ENCODE results near the gene SORL1. TPM values are rescaled to one million over a fixed set of nuclear protein-coding genes. Genes with fewer than 3 reads are reported as not detected.

SORL1 gene
- total and polyA plus RNA-seq, 2 experiments from 2014 or later = 0.26 to 0.54 TPM

DNA sequence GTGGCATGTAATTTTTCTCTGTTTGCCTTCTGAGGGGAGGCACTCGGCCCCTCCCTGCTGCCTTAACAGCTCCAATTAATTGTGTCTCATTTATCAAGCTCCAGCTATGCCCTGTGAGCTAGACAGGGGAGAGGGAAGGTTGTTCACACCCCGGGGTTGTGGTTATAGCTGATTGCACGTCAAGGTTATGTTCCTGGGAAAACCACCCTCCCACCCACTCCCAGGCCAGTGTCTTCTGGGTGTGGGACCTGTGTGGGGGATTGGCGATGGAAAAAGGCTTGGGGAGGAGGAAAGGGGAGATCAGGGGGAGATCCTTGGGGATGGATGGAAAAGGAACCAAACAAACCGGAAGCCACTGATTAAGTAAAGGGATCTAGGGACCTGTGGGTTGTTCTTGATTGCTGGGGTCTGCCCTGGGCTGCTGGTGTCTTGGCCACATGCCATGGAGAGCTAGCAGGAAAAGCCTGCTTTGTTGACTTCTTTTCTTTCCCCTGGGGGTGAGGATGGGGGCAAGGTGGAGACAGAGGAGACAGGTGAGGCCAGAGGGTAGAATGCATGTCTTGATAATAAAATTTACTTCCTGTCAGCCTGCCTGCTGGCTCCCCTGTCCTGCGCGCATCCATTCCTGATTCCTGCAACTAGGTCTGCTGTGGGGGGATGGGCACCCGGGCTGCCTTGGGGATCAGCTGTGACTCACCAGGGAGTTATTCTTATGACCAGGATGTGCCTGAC is 14.1 kb downstream of the SORL1 start:
- no peak overlapping the region; the same call in 1 of the 2 replicates for H2AFZ ChIP-seq
- H3K4me1 ChIP-seq (ENCODE audit: insufficient read depth) = peaks cover 40% of the 10 kb centered on the region
- peak; percentile 99 for DNase-seq
- H3K9me2 ChIP-seq (ENCODE audit: insufficient read depth) = no peaks in the 10 kb centered on the region
- H3K27ac ChIP-seq = no peak overlapping the region; the same call in 1 of the 2 replicates
- no peaks in the 10 kb centered on the region for H3K9me3 ChIP-seq (ENCODE audit: low read depth)
- in situ Hi-C loops (cut with MboI) = no loop called here
- no peaks in the 10 kb centered on the region for H4K20me1 ChIP-seq (ENCODE audit: insufficient read depth)
- H3K36me3 ChIP-seq (ENCODE audit: low read depth) = no peaks in the 10 kb centered on the region
- TF ChIP-seq EZH2phosphoT487 (IDR thresholded peaks at IDR 0.05; ENCODE audit: insufficient read depth, low read depth) (no peak), EZH2 (IDR thresholded peaks at IDR 0.05; ENCODE audit: insufficient read depth, poor library complexity, severe bottlenecking) (no peak)
- peak overlapping the region; percentile 56 for H3K4me2 ChIP-seq (ENCODE audit: unreplicated experiment)
- 16 to 17% methylated on average over 8 of the region's 8 CpGs for WGBS, 2 experiments (ENCODE audit: low coverage in 1 of 2, low lambda C conversion rate in 2 of 2, missing lambda C conversion rate in 2 of 2)
- H3K4me3 ChIP-seq = peak overlapping the region; percentile 55; the same call in 1 of the 2 replicates
- H3F3A ChIP-seq (ENCODE audit: insufficient read depth) = peaks cover 40% of the 10 kb centered on the region
- no peaks in the 10 kb centered on the region for H3K79me2 ChIP-seq (ENCODE audit: insufficient read depth)
- H3K9ac ChIP-seq = no peak overlapping the region
- H3K27me3 ChIP-seq (replicated peaks; ENCODE audit: insufficient read depth) = no peaks in the 10 kb centered on the region

DNA sequence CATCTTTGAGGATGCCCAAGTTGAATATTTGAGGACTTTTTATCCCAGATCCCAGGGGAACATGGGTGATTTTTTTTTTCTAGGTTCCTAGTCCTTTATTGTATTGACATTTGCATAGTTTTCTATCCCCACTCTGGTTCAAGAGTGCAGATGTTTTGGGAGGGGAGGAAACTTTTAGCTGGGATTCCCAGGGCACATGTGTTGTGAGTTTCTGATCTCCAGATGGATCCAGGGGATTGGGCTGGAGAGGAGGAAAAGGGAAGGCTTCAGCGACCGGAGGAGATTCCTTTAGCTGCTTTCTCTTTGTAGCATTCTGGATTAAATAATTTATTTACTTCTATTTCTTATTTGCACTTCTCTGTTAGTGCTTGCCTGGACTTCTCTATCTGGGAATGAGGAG is 15.4 kb downstream of the SORL1 start:
- 25 to 34% methylated on average over 2 of the region's 2 CpGs for WGBS, 2 experiments (ENCODE audit: low coverage in 1 of 2, low lambda C conversion rate in 2 of 2, missing lambda C conversion rate in 2 of 2)
- Histone ChIP-seq H3K4me3 (no peak overlapping the region), H3K4me1 (ENCODE audit: insufficient read depth) (peaks cover 40% of the 10 kb centered on the region), H3K79me2 (ENCODE audit: insufficient read depth) (no peaks in the 10 kb centered on the region), H3K9ac (no peak overlapping the region), H3K9me3 (ENCODE audit: low read depth) (no peaks in the 10 kb centered on the region), H3K36me3 (ENCODE audit: low read depth) (no peaks in the 10 kb centered on the region), H4K20me1 (ENCODE audit: insufficient read depth) (no peaks in the 10 kb centered on the region), H3K4me2 (ENCODE audit: unreplicated experiment) (peak overlapping the region; percentile 56), H3K27ac (no peak overlapping the region), H3F3A (ENCODE audit: insufficient read depth) (peaks cover 40% of the 10 kb centered on the region), H2AFZ (peak overlapping the region; percentile 27; the same call in 1 of the 2 replicates), H3K9me2 (ENCODE audit: insufficient read depth) (no peaks in the 10 kb centered on the region), H3K27me3 (replicated peaks; ENCODE audit: insufficient read depth) (no peaks in the 10 kb centered on the region)
- in situ Hi-C loops (cut with MboI) = no loop called here
- TF ChIP-seq EZH2 (IDR thresholded peaks at IDR 0.05; ENCODE audit: insufficient read depth, poor library complexity, severe bottlenecking) = no peak
- no peak for TF ChIP-seq EZH2phosphoT487 (IDR thresholded peaks at IDR 0.05; ENCODE audit: insufficient read depth, low read depth)
- no peak for DNase-seq

DNA sequence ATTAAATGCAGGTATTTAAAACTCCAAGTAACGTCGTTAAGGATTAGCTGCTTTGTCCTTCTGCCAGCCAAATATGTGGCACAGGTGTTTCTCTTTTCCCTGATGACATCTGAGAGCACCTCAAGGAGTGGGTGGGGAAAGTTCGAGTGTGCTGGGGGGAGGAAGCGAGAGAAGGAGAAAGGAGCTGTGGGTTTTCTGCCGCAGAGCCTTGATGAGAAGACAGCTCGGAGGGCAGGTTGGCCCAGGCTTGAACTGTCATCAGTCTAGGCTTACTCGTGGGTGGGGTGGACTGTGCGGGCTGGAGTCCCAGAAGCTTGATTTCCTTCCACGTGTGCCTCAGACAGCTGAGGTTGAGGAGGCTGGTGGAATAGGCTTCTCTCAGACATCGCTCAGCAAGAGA is 15.9 kb downstream of the SORL1 start:
- in situ Hi-C loops (cut with MboI) = no loop called here
- Histone ChIP-seq H3K4me3 (no peak overlapping the region), H3F3A (ENCODE audit: insufficient read depth) (peaks cover 43% of the 10 kb centered on the region), H2AFZ (peak overlapping the region; percentile 27; the same call in 1 of the 2 replicates), H3K9me2 (ENCODE audit: insufficient read depth) (no peaks in the 10 kb centered on the region), H3K27me3 (replicated peaks; ENCODE audit: insufficient read depth) (no peaks in the 10 kb centered on the region), H3K9me3 (ENCODE audit: low read depth) (no peaks in the 10 kb centered on the region), H3K27ac (no peak overlapping the region), H3K4me2 (ENCODE audit: unreplicated experiment) (peak overlapping the region; percentile 56), H3K9ac (no peak overlapping the region), H3K79me2 (ENCODE audit: insufficient read depth) (no peaks in the 10 kb centered on the region), H3K36me3 (ENCODE audit: low read depth) (no peaks in the 10 kb centered on the region), H4K20me1 (ENCODE audit: insufficient read depth) (no peaks in the 10 kb centered on the region), H3K4me1 (ENCODE audit: insufficient read depth) (peaks cover 40% of the 10 kb centered on the region)
- DNase-seq = peak; percentile 24
- no peak for TF ChIP-seq EZH2phosphoT487 (IDR thresholded peaks at IDR 0.05; ENCODE audit: insufficient read depth, low read depth)
- TF ChIP-seq EZH2 (IDR thresholded peaks at IDR 0.05; ENCODE audit: insufficient read depth, poor library complexity, severe bottlenecking) = no peak
- WGBS, 2 experiments (ENCODE audit: low coverage in 1 of 2, low lambda C conversion rate in 2 of 2, missing lambda C conversion rate in 2 of 2) = 21 to 28% methylated on average over 10 of the region's 10 CpGs

DNA sequence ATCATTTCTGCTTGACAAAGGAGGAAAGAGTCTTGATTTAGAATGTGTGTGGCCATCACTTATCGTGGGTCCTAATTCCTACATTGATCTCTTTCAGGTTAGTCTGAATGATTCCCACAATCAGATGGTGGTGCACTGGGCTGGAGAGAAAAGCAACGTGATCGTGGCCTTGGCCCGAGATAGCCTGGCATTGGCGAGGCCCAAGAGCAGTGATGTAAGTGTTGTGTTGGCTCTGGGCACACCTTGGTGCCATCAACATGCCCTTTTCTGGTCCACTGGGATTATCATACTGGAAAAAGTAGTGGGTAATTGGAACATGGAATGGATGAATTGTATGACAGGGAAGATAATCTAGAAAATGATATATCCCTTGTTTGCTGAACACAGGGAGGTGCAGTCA is 17.8 kb downstream of the SORL1 start:
- Histone ChIP-seq H3K9ac (no peak overlapping the region), H3K9me2 (ENCODE audit: insufficient read depth) (no peaks in the 10 kb centered on the region), H3K9me3 (ENCODE audit: low read depth) (no peaks in the 10 kb centered on the region), H4K20me1 (ENCODE audit: insufficient read depth) (no peaks in the 10 kb centered on the region), H3K27me3 (replicated peaks; ENCODE audit: insufficient read depth) (no peaks in the 10 kb centered on the region), H3K36me3 (ENCODE audit: low read depth) (no peaks in the 10 kb centered on the region), H3K4me3 (no peak overlapping the region), H3K4me1 (ENCODE audit: insufficient read depth) (peaks cover 32% of the 10 kb centered on the region), H3K79me2 (ENCODE audit: insufficient read depth) (no peaks in the 10 kb centered on the region), H3F3A (ENCODE audit: insufficient read depth) (peaks cover 31% of the 10 kb centered on the region), H3K4me2 (ENCODE audit: unreplicated experiment) (no peak overlapping the region), H2AFZ (no peak overlapping the region), H3K27ac (no peak overlapping the region)
- TF ChIP-seq EZH2 (IDR thresholded peaks at IDR 0.05; ENCODE audit: insufficient read depth, poor library complexity, severe bottlenecking) (no peak), EZH2phosphoT487 (IDR thresholded peaks at IDR 0.05; ENCODE audit: insufficient read depth, low read depth) (no peak)
- no peak for DNase-seq
- WGBS, 2 experiments (ENCODE audit: low coverage in 1 of 2, low lambda C conversion rate in 2 of 2, missing lambda C conversion rate in 2 of 2) = 85 to 89% methylated on average over 5 of the region's 5 CpGs
- in situ Hi-C loops (cut with MboI) = no loop called here

Data from GM23248 (cell line).